SK-N-SH (cell line): ENCODE results near the gene ATP5MG.

Experiments used
- CTCF ChIP-seq: fragments of 200-600 bp; sonication (generic); IDR thresholded peaks from 2 replicates; pipeline ENCODE4 v1.6.1; 2017; ENCODE audit warnings: antibody characterized with exemption, mild to moderate bottlenecking, moderate library complexity
- EZH2phosphoT487 ChIP-seq: fragments of 200-600 bp; sonication (generic); IDR thresholded peaks from 2 replicates; pipeline ENCODE4 v1.6.1; 2017; ENCODE audit warnings: low read depth, mixed run types, mild to moderate bottlenecking, antibody characterized with exemption, moderate library complexity, borderline replicate concordance
- RAD21 ChIP-seq: IDR thresholded peaks from 2 replicates; pipeline ENCODE4 v1.6.1; 2012; ENCODE audit warnings: mild to moderate bottlenecking, low read length
- RCOR1 ChIP-seq: fragments of 150-350 bp; IDR thresholded peaks from 2 replicates; pipeline ENCODE4 v1.6.1; 2017; ENCODE audit warnings: antibody characterized with exemption, low read length
- REST ChIP-seq: IDR thresholded peaks from 2 replicates; pipeline ENCODE4 v1.6.1; 2012; ENCODE audit warnings: mild to moderate bottlenecking, low read depth, low read length, moderate library complexity
- RFX5 ChIP-seq: IDR thresholded peaks from 2 replicates; pipeline ENCODE4 v1.6.1; 2012; ENCODE audit warnings: mild to moderate bottlenecking, improper control_type of control experiment, low read length
- SIN3A ChIP-seq: IDR thresholded peaks from 2 replicates; pipeline ENCODE4 v1.6.1; 2012; ENCODE audit warnings: low read depth, mild to moderate bottlenecking, low read length, moderate library complexity, borderline replicate concordance
- USF1 ChIP-seq: IDR thresholded peaks from 2 replicates; pipeline ENCODE4 v1.4.0; 2012; ENCODE audit warnings: low read depth, borderline replicate concordance

- TF ChIP-seq CTCF (no peak), EZH2phosphoT487 (no peak), RFX5 (no peak), SIN3A (no peak), REST (no peak), RAD21 (no peak), USF1 (no peak), RCOR1 (no peak)
These were observed 35.1 kb upstream of the ATP5MG start for GRCh38 chr11:118366287-118366686.
